Measurements from ENCODE around the gene UBE2G1. TPM values are rescaled to one million over a fixed set of nuclear protein-coding genes. Genes with fewer than 3 reads are reported as not detected.

Gene UBE2G1
- total RNA-seq, 1 experiment from 2014 or later, result 80.6 TPM

- Histone ChIP-seq H3K9me3 (ENCODE audit: control insufficient read depth in 1 of 2, insufficient read depth in 1 of 2, low read depth in 1 of 2, low read length in 2 of 2) (no peaks in the 10 kb centered on the region), H3K4me3 (replicated peaks in 1 of 2; ENCODE audit: low read depth in 1 of 2, low read length in 2 of 2) (no peak overlapping the region), H3K36me3 (ENCODE audit: control insufficient read depth in 1 of 2, insufficient read depth in 2 of 2, low read length in 2 of 2) (no peaks in the 10 kb centered on the region), H3K9me2 (ENCODE audit: insufficient read depth) (no peaks in the 10 kb centered on the region), H3K79me2 (ENCODE audit: insufficient read depth, low read length) (peaks cover 99% of the 10 kb centered on the region), H3K27me3 (ENCODE audit: insufficient read depth, low read length) (no peaks in the 10 kb centered on the region), H3K4me1 (ENCODE audit: control insufficient read depth in 1 of 2, insufficient read depth in 2 of 2, low read length in 2 of 2) (peaks cover 0 to 25% of the 10 kb centered on the region in 2 experiments; a peak in 2 of 4 replicates), H2AFZ (ENCODE audit: low read depth, low read length, poor library complexity, severe bottlenecking) (no peak overlapping the region), H4K20me1 (ENCODE audit: insufficient read depth) (peaks cover 25% of the 10 kb centered on the region; the same call in 1 of the 2 replicates), H3K4me2 (ENCODE audit: low read length) (no peak overlapping the region), H3K27ac (ENCODE audit: low read depth, low read length) (no peak overlapping the region), H3K9ac (ENCODE audit: low read length) (no peak overlapping the region)
- intact Hi-C loops (cut with micrococcal nuclease), result no loop called here
- ChIA-PET POLR2A (no interaction called here), CTCF (interaction anchor here (1.1 kb wide), 1 partner anchor 13 kb away, joined by 3 read pairs; no protein-coding TSS in a partner anchor), RAD21 (ENCODE audit: low non-redundant PET in 1 of 2, low total read pairs in 2 of 2, uncharacterized antibody in 2 of 2, unreplicated experiment in 2 of 2) (no interaction called here)
- TF ChIP-seq MAX (IDR thresholded peaks at IDR 0.05) (no peak), ATF3 (IDR thresholded peaks at IDR 0.05) (no peak), ZNF274 (IDR thresholded peaks at IDR 0.05; ENCODE audit: low read depth, low read length) (no peak), EZH2 (IDR thresholded peaks at IDR 0.05) (no peak), FOSL1 (IDR thresholded peaks at IDR 0.05; ENCODE audit: low read depth) (no peak), EGR1 (IDR thresholded peaks at IDR 0.05; ENCODE audit: low read depth) (no peak), POLR2AphosphoS5 (IDR thresholded peaks at IDR 0.05; ENCODE audit: low read depth, low read length) (no peak), POLR2A (IDR thresholded peaks at IDR 0.05; ENCODE audit: borderline replicate concordance, extremely low read depth, insufficient read depth, insufficient read length) (no peak), ELF1 (IDR thresholded peaks at IDR 0.05; ENCODE audit: borderline replicate concordance, low read depth) (no peak)
- BruUV-seq (replicated peaks), result no TSS peak
- ATAC-seq, result no peak
- DNase-seq (ENCODE audit: low read depth, low spot score), result no peak
Measured at GRCh38 chr17:4342535-4342934, 23.9 kb downstream of the UBE2G1 start.

GRCh38 chr17:4341616-4341977, 24.9 kb downstream of the UBE2G1 start:
- H3K27me3 ChIP-seq (ENCODE audit: insufficient read depth, low read length), result no peaks in the 10 kb centered on the region
- BruUV-seq (replicated peaks), result no TSS peak
- H3K4me2 ChIP-seq (ENCODE audit: low read length), result no peak overlapping the region
- peaks cover 4 to 30% of the 10 kb centered on the region in 2 experiments; a peak in 3 of 4 replicates for H3K4me1 ChIP-seq (ENCODE audit: control insufficient read depth in 1 of 2, insufficient read depth in 2 of 2, low read length in 2 of 2)
- DNase-seq (ENCODE audit: low read depth, low spot score) (no peak), ATAC-seq (no peak)
- no peak overlapping the region for H3K27ac ChIP-seq (ENCODE audit: low read depth, low read length)
- H3K9me3 ChIP-seq (ENCODE audit: control insufficient read depth in 1 of 2, insufficient read depth in 1 of 2, low read depth in 1 of 2, low read length in 2 of 2), result no peaks in the 10 kb centered on the region
- H2AFZ ChIP-seq (ENCODE audit: low read depth, low read length, poor library complexity, severe bottlenecking), result no peak overlapping the region
- intact Hi-C loops (cut with micrococcal nuclease), result no loop called here
- ChIA-PET CTCF (interaction anchor here (1.1 kb wide), 1 partner anchor 12 kb away, joined by 3 read pairs; no protein-coding TSS in a partner anchor), RAD21 (ENCODE audit: low non-redundant PET in 1 of 2, low total read pairs in 2 of 2, uncharacterized antibody in 2 of 2, unreplicated experiment in 2 of 2) (no interaction called here), POLR2A (interaction anchor here (0.7 kb wide), 1 partner anchor 9 kb away, joined by 3 read pairs; no protein-coding TSS in a partner anchor)
- no peaks in the 10 kb centered on the region for H3K9me2 ChIP-seq (ENCODE audit: insufficient read depth)
- no peaks in the 10 kb centered on the region for H3K36me3 ChIP-seq (ENCODE audit: control insufficient read depth in 1 of 2, insufficient read depth in 2 of 2, low read length in 2 of 2)
- H4K20me1 ChIP-seq (ENCODE audit: insufficient read depth), result peaks cover 25% of the 10 kb centered on the region; the same call in 1 of the 2 replicates
- no peak overlapping the region for H3K9ac ChIP-seq (ENCODE audit: low read length)
- no peak overlapping the region for H3K4me3 ChIP-seq (replicated peaks in 1 of 2; ENCODE audit: low read depth in 1 of 2, low read length in 2 of 2)
- peaks cover 99% of the 10 kb centered on the region for H3K79me2 ChIP-seq (ENCODE audit: insufficient read depth, low read length)
- TF ChIP-seq SRF (IDR thresholded peaks at IDR 0.05; ENCODE audit: low read depth) (no peak), CTCF (IDR thresholded peaks at IDR 0.05 in 2 of 3, conservative IDR thresholded peaks at IDR 0.05 in 1 of 3; ENCODE audit: borderline replicate concordance in 1 of 3, insufficient read depth in 1 of 3, low read depth in 2 of 3, low read length in 2 of 3) (no peak), EGR1 (IDR thresholded peaks at IDR 0.05; ENCODE audit: low read depth) (no peak), CEBPB (IDR thresholded peaks at IDR 0.05; ENCODE audit: low read depth) (no peak), REST (IDR thresholded peaks at IDR 0.05; ENCODE audit: low read depth) (no peak), SIN3A (IDR thresholded peaks at IDR 0.05; ENCODE audit: low read depth) (no peak), SP1 (IDR thresholded peaks at IDR 0.05; ENCODE audit: low read depth) (no peak), FOSL1 (IDR thresholded peaks at IDR 0.05; ENCODE audit: low read depth) (no peak), ZNF274 (IDR thresholded peaks at IDR 0.05; ENCODE audit: low read depth, low read length) (no peak), EZH2 (IDR thresholded peaks at IDR 0.05) (no peak), POLR2AphosphoS5 (IDR thresholded peaks at IDR 0.05; ENCODE audit: low read depth, low read length) (no peak), EZH2phosphoT487 (IDR thresholded peaks at IDR 0.05; ENCODE audit: borderline replicate concordance) (no peak)

Data from HCT116 (cell line).